MG63 (cell line): ENCODE measurements around the gene KLHL29. TPM values are rescaled to one million over a fixed set of nuclear protein-coding genes. Genes with fewer than 3 reads are reported as not detected.

Source experiments
- DNase-seq: peaks from one replicate; pipeline ENCODE4 v3.0.0-alpha.2; 2020
- H3K27me3 ChIP-seq: fragments of 250-450 bp; sonication (Bioruptor Pico); 2 replicates; pipeline ENCODE4 v1.5.1; 2020; ENCODE audit warnings: mild to moderate bottlenecking, moderate library complexity
- H3K36me3 ChIP-seq: fragments of 250-450 bp; sonication (Bioruptor Pico); 2 replicates; pipeline ENCODE4 v1.5.1; 2020; ENCODE audit warnings: mild to moderate bottlenecking, moderate library complexity
- H3K4me3 ChIP-seq: fragments of 250-450 bp; sonication (Bioruptor Pico); 2 replicates; pipeline ENCODE4 v1.5.1; 2020; ENCODE audit warnings: mild to moderate bottlenecking, moderate library complexity
- H3K9me3 ChIP-seq: fragments of 250-450 bp; sonication (Bioruptor Pico); 2 replicates; pipeline ENCODE4 v1.5.1; 2020; ENCODE audit warnings: mild to moderate bottlenecking, moderate library complexity
- total RNA-seq: library from RNA; depleted of rRNA; stranded (reverse); fragments of >200 nt; shearing (Covaris generic); gene quantifications from 2 replicates; pipeline ENCODE4 v1.2.3, GENCODE V29; 2014; ENCODE audit warnings: low replicate concordance

The KLHL29 gene
- total RNA-seq, 1 experiment from 2014 or later = 1.5 TPM

- no peaks in the 10 kb centered on the region for H3K36me3 ChIP-seq
- no peaks in the 10 kb centered on the region for H3K27me3 ChIP-seq
- H3K4me3 ChIP-seq = no peak overlapping the region
- no peak for DNase-seq
- H3K9me3 ChIP-seq = no peaks in the 10 kb centered on the region
Measured at GRCh38 chr2:23528690-23529089, 143.7 kb downstream of the KLHL29 start.

GRCh38 chr2:23529659-23530058 lies 144.7 kb downstream of the KLHL29 start:
- no peaks in the 10 kb centered on the region for H3K27me3 ChIP-seq
- H3K36me3 ChIP-seq = no peaks in the 10 kb centered on the region
- no peak overlapping the region for H3K4me3 ChIP-seq
- no peaks in the 10 kb centered on the region for H3K9me3 ChIP-seq
- DNase-seq = no peak

- Histone ChIP-seq H3K27me3 (no peaks in the 10 kb centered on the region), H3K36me3 (no peaks in the 10 kb centered on the region), H3K9me3 (no peaks in the 10 kb centered on the region), H3K4me3 (no peak overlapping the region)
- DNase-seq = no peak
Measured at GRCh38 chr2:23530206-23530908, 145.4 kb downstream of the KLHL29 start.

GRCh38 chr2:23530909-23531276 lies 145.9 kb downstream of the KLHL29 start:
- Histone ChIP-seq H3K36me3 (no peaks in the 10 kb centered on the region), H3K9me3 (no peaks in the 10 kb centered on the region), H3K4me3 (no peak overlapping the region), H3K27me3 (no peaks in the 10 kb centered on the region)
- DNase-seq = no peak

GRCh38 chr2:23531280-23531679 lies 146.3 kb downstream of the KLHL29 start:
- no peaks in the 10 kb centered on the region for H3K36me3 ChIP-seq
- H3K9me3 ChIP-seq = no peaks in the 10 kb centered on the region
- no peaks in the 10 kb centered on the region for H3K27me3 ChIP-seq
- DNase-seq = no peak
- no peak overlapping the region for H3K4me3 ChIP-seq

GRCh38 chr2:23531881-23532280 lies 146.9 kb downstream of the KLHL29 start:
- H3K27me3 ChIP-seq = no peaks in the 10 kb centered on the region
- no peak overlapping the region for H3K4me3 ChIP-seq
- H3K36me3 ChIP-seq = no peaks in the 10 kb centered on the region
- H3K9me3 ChIP-seq = no peaks in the 10 kb centered on the region
- DNase-seq = no peak

GRCh38 chr2:23532391-23533337 lies 147.7 kb downstream of the KLHL29 start:
- DNase-seq = no peak
- H3K36me3 ChIP-seq = no peaks in the 10 kb centered on the region
- no peaks in the 10 kb centered on the region for H3K9me3 ChIP-seq
- no peak overlapping the region for H3K4me3 ChIP-seq
- no peaks in the 10 kb centered on the region for H3K27me3 ChIP-seq

- Histone ChIP-seq H3K9me3 (no peaks in the 10 kb centered on the region), H3K36me3 (no peaks in the 10 kb centered on the region), H3K27me3 (no peaks in the 10 kb centered on the region), H3K4me3 (no peak overlapping the region)
- no peak for DNase-seq
Measured at GRCh38 chr2:23533338-23533695, 148.3 kb downstream of the KLHL29 start.

GRCh38 chr2:23534771-23535170 lies 149.8 kb downstream of the KLHL29 start:
- H3K27me3 ChIP-seq = no peaks in the 10 kb centered on the region
- H3K36me3 ChIP-seq = no peaks in the 10 kb centered on the region
- no peak for DNase-seq
- no peaks in the 10 kb centered on the region for H3K9me3 ChIP-seq
- no peak overlapping the region for H3K4me3 ChIP-seq

- no peak overlapping the region for H3K4me3 ChIP-seq
- H3K27me3 ChIP-seq = no peaks in the 10 kb centered on the region
- no peaks in the 10 kb centered on the region for H3K36me3 ChIP-seq
- DNase-seq = no peak
- H3K9me3 ChIP-seq = no peaks in the 10 kb centered on the region
Measured at GRCh38 chr2:23536326-23536725, 151.3 kb downstream of the KLHL29 start.

- no peak for DNase-seq
Measured at GRCh38 chr2:23537991-23538390, 153.0 kb downstream of the KLHL29 start.

GRCh38 chr2:23538566-23538965 lies 153.6 kb downstream of the KLHL29 start:
- no peaks in the 10 kb centered on the region for H3K9me3 ChIP-seq

More at GRCh38 chr2:23537991-23538390, 153.0 kb downstream of the KLHL29 start:
- no peaks in the 10 kb centered on the region for H3K9me3 ChIP-seq
- no peak overlapping the region for H3K4me3 ChIP-seq
- H3K27me3 ChIP-seq = no peaks in the 10 kb centered on the region
- no peaks in the 10 kb centered on the region for H3K36me3 ChIP-seq

GRCh38 chr2:23540804-23541360 lies 155.9 kb downstream of the KLHL29 start:
- no peaks in the 10 kb centered on the region for H3K9me3 ChIP-seq
- no peaks in the 10 kb centered on the region for H3K27me3 ChIP-seq
- H3K36me3 ChIP-seq = no peaks in the 10 kb centered on the region
- DNase-seq = no peak
- H3K4me3 ChIP-seq = no peak overlapping the region

More at GRCh38 chr2:23538566-23538965, 153.6 kb downstream of the KLHL29 start:
- Histone ChIP-seq H3K27me3 (no peaks in the 10 kb centered on the region), H3K36me3 (no peaks in the 10 kb centered on the region), H3K4me3 (no peak overlapping the region)
- DNase-seq = no peak

- no peak overlapping the region for H3K4me3 ChIP-seq
- no peak for DNase-seq
- no peaks in the 10 kb centered on the region for H3K9me3 ChIP-seq
- no peaks in the 10 kb centered on the region for H3K36me3 ChIP-seq
- no peaks in the 10 kb centered on the region for H3K27me3 ChIP-seq
Measured at GRCh38 chr2:23541503-23542229, 156.7 kb downstream of the KLHL29 start.

- H3K9me3 ChIP-seq = no peaks in the 10 kb centered on the region
- no peaks in the 10 kb centered on the region for H3K27me3 ChIP-seq
- DNase-seq = no peak
- no peaks in the 10 kb centered on the region for H3K36me3 ChIP-seq
- no peak overlapping the region for H3K4me3 ChIP-seq
Measured at GRCh38 chr2:23542230-23542789, 157.3 kb downstream of the KLHL29 start.

- Histone ChIP-seq H3K27me3 (no peaks in the 10 kb centered on the region), H3K4me3 (no peak overlapping the region), H3K9me3 (no peaks in the 10 kb centered on the region), H3K36me3 (no peaks in the 10 kb centered on the region)
- no peak for DNase-seq
Measured at GRCh38 chr2:23543302-23543701, 158.3 kb downstream of the KLHL29 start.

- Histone ChIP-seq H3K36me3 (no peaks in the 10 kb centered on the region), H3K27me3 (no peaks in the 10 kb centered on the region), H3K9me3 (no peaks in the 10 kb centered on the region), H3K4me3 (no peak overlapping the region)
- DNase-seq = no peak
Measured at GRCh38 chr2:23543728-23544127, 158.7 kb downstream of the KLHL29 start.
